ENCODE measurements around the gene IL4. TPM values are rescaled to one million over a fixed set of nuclear protein-coding genes. Genes with fewer than 3 reads are reported as not detected.

Gene IL4
- total RNA-seq, 1 donor from 2014 or later = not detected

GRCh38 chr5:132668706-132669454 lies 4.9 kb upstream of the IL4 start:
- DNase-seq (ENCODE audit: low read depth) = no peak
- H3K36me3 ChIP-seq (ENCODE audit: control insufficient read depth, insufficient read depth, low read length) = no peaks in the 10 kb centered on the region
- no peak overlapping the region for H3K4me3 ChIP-seq (ENCODE audit: low read depth, low read length)
- TF ChIP-seq, protein P1, sequence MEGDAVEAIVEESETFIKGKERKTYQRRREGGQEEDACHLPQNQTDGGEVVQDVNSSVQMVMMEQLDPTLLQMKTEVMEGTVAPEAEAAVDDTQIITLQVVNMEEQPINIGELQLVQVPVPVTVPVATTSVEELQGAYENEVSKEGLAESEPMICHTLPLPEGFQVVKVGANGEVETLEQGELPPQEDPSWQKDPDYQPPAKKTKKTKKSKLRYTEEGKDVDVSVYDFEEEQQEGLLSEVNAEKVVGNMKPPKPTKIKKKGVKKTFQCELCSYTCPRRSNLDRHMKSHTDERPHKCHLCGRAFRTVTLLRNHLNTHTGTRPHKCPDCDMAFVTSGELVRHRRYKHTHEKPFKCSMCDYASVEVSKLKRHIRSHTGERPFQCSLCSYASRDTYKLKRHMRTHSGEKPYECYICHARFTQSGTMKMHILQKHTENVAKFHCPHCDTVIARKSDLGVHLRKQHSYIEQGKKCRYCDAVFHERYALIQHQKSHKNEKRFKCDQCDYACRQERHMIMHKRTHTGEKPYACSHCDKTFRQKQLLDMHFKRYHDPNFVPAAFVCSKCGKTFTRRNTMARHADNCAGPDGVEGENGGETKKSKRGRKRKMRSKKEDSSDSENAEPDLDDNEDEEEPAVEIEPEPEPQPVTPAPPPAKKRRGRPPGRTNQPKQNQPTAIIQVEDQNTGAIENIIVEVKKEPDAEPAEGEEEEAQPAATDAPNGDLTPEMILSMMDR (IDR thresholded peaks at IDR 0.05; ENCODE audit: insufficient read depth, low read length, severe bottlenecking) = no peak
- no peaks in the 10 kb centered on the region for H3K27me3 ChIP-seq (ENCODE audit: control insufficient read depth, insufficient read depth, low read length)
- FAIRE-seq = no peak

DNA sequence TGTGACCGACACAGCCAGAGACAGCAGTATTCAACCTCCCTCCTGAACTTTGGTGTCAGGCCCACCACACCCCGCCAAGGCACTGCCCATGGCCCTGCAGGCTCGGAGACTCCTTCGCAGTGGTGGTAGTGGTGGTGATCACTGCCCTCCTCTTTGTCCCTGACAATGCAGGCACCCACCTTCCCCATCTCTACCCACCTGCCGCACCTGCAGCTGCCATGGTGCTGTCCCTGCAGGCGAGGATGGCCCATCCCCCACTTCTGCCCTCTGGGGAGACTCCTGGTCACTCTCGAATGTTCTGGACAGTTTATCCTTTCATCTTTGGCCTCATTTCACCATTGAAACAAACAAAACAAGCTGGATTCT lies 4.4 kb upstream of the IL4 start:
- no peak for DNase-seq (ENCODE audit: low read depth)
- TF ChIP-seq, protein P1 (IDR thresholded peaks at IDR 0.05; ENCODE audit: insufficient read depth, low read length, severe bottlenecking) = no peak

GRCh38 chr5:132669966-132670882 lies 3.6 kb upstream of the IL4 start:
- H3K27me3 ChIP-seq (ENCODE audit: control insufficient read depth, insufficient read depth, low read length) = no peaks in the 10 kb centered on the region
- no peak for DNase-seq (ENCODE audit: low read depth)
- no peak overlapping the region for H3K4me3 ChIP-seq (ENCODE audit: low read depth, low read length)
- TF ChIP-seq, protein P1 (IDR thresholded peaks at IDR 0.05; ENCODE audit: insufficient read depth, low read length, severe bottlenecking) = no peak
- no peaks in the 10 kb centered on the region for H3K36me3 ChIP-seq (ENCODE audit: control insufficient read depth, insufficient read depth, low read length)
- FAIRE-seq = no peak

More for the DNA sequence above, 4.4 kb upstream of the IL4 start:
- Histone ChIP-seq H3K36me3 (ENCODE audit: control insufficient read depth, insufficient read depth, low read length) (no peaks in the 10 kb centered on the region), H3K27me3 (ENCODE audit: control insufficient read depth, insufficient read depth, low read length) (no peaks in the 10 kb centered on the region), H3K4me3 (ENCODE audit: low read depth, low read length) (no peak overlapping the region)
- FAIRE-seq = no peak

- DNase-seq (ENCODE audit: low read depth) = no peak
- TF ChIP-seq, protein P1 (IDR thresholded peaks at IDR 0.05; ENCODE audit: insufficient read depth, low read length, severe bottlenecking) = no peak
Observed at GRCh38 chr5:132671000-132671399, 2.8 kb upstream of the IL4 start.

GRCh38 chr5:132673488-132673887 lies 301 bp upstream of the IL4 start:
- H3K4me3 ChIP-seq (ENCODE audit: low read depth, low read length) = no peak overlapping the region
- no peaks in the 10 kb centered on the region for H3K36me3 ChIP-seq (ENCODE audit: control insufficient read depth, insufficient read depth, low read length)
- DNase-seq (ENCODE audit: low read depth) = no peak
- FAIRE-seq = no peak
- H3K27me3 ChIP-seq (ENCODE audit: control insufficient read depth, insufficient read depth, low read length) = no peaks in the 10 kb centered on the region
- TF ChIP-seq, protein P1 (IDR thresholded peaks at IDR 0.05; ENCODE audit: insufficient read depth, low read length, severe bottlenecking) = no peak

More at GRCh38 chr5:132671000-132671399, 2.8 kb upstream of the IL4 start:
- FAIRE-seq = no peak
- Histone ChIP-seq H3K4me3 (ENCODE audit: low read depth, low read length) (no peak overlapping the region), H3K36me3 (ENCODE audit: control insufficient read depth, insufficient read depth, low read length) (no peaks in the 10 kb centered on the region), H3K27me3 (ENCODE audit: control insufficient read depth, insufficient read depth, low read length) (no peaks in the 10 kb centered on the region)
